Transverse colon (tissue), 4 donors: Measurements from ENCODE around the gene DMRTC2. TPM values are rescaled to one million over a fixed set of nuclear protein-coding genes. Genes with fewer than 3 reads are reported as not detected.
A peak's percentile ranks its signal among the peaks of the same experiment; 100 is the strongest.

Experiments used
- DNase-seq: peaks from one replicate; pipeline ENCODE4 v3.0.0-alpha.2; 2019
- H3K27ac ChIP-seq, 4 donors: fragments of 200-600 bp; sonication (generic); 2 replicates each; pipeline ENCODE4 v1.5.1; 2016 to 2018; ENCODE audit warnings: inconsistent platforms in 4 of 4
- H3K27me3 ChIP-seq: fragments of 200-600 bp; sonication (generic); 2 replicates; pipeline ENCODE4 v1.5.1; 2017; ENCODE audit warnings: inconsistent platforms
- H3K36me3 ChIP-seq, 4 donors: fragments of 200-600 bp; sonication (generic); 2 replicates each; pipeline ENCODE4 v1.5.1; 2017 to 2019; ENCODE audit warnings: inconsistent platforms in 4 of 4
- H3K4me1 ChIP-seq, 4 donors: fragments of 200-600 bp; sonication (generic); 2 replicates each; pipeline ENCODE4 v1.5.1; 2017 to 2020; ENCODE audit warnings: inconsistent platforms in 4 of 4
- H3K4me3 ChIP-seq, 4 donors: fragments of 200-600 bp; sonication (generic); 1 replicate in 1 of 4; 2 replicates in 3 of 4; pipeline versions ENCODE4 v1.5.1 to v1.6.1; 2017 to 2019; ENCODE audit warnings: inconsistent platforms in 4 of 4
- H3K9me3 ChIP-seq, 2 donors: fragments of 200-600 bp; sonication (generic); 2 replicates each; pipeline ENCODE4 v1.5.1; 2017 to 2019; ENCODE audit warnings: inconsistent platforms in 2 of 2
- CTCF ChIP-seq, 5 experiments: fragments of 200-600 bp in 3 of 5; fragments of 450-650 bp in 2 of 5; sonication (generic) in 3 of 5; IDR thresholded peaks; 1 replicate in 2 of 5; 2 replicates in 3 of 5; pipeline ENCODE4 v1.5.1; 2016 to 2017; ENCODE audit warnings: antibody characterized with exemption in 5 of 5, inconsistent platforms in 3 of 5, mild to moderate bottlenecking in 2 of 5, moderate library complexity in 1 of 5
- EP300 ChIP-seq: sonication (generic); formaldehyde crosslinking; IDR thresholded peaks from one replicate; pipeline ENCODE4 v1.6.1; 2017; ENCODE audit warnings: antibody characterized with exemption, low read depth
- POLR2A ChIP-seq: fragments of 450-650 bp; IDR thresholded peaks from one replicate; pipeline ENCODE4 v1.6.1; 2016; ENCODE audit warnings: antibody characterized with exemption, mild to moderate bottlenecking, moderate library complexity
- POLR2AphosphoS5 ChIP-seq, 3 donors: sonication (generic); formaldehyde crosslinking; IDR thresholded peaks; one replicate each; pipeline ENCODE4 v1.6.1; 2016; ENCODE audit warnings: antibody characterized with exemption in 3 of 3
- WGBS, 2 donors: methylation state at CpG; one replicate each; pipeline ENCODE4 v1.1.5; 2018; ENCODE audit warnings: low coverage in 1 of 2; 5-methylcytosine and 5-hydroxymethylcytosine counted together
- in situ Hi-C, 4 donors: fragments of 200-750 bp; cut with MboI; loops; one replicate each; pipeline versions ENCODE4 v1.15.0 to v1.15.1; 2017; ENCODE audit warnings: low sequenced_read_pairs in 3 of 4, low pct_ligation_motif_present in 1 of 4, low pct_unique_long_range_greater_than_20kb in 1 of 4
- intact Hi-C: fragments of 100-400 bp; cut with DNase I; formaldehyde crosslinking; loops from one replicate; pipeline ENCODE4 v1.15.1; 2023; ENCODE audit warnings: low total_unique reads
- total RNA-seq, 4 donors: library from RNA; depleted of rRNA; stranded (reverse); fragments of >200 nt; gene quantifications; one replicate each; pipeline ENCODE4 v1.1.0, GENCODE V29; 2016

DMRTC2 gene
- total RNA-seq, 4 donors from 2014 or later, result not detected

GRCh38 chr19:41811981-41812380 is 32.9 kb upstream of the DMRTC2 start:
- Histone ChIP-seq H3K27ac (no peak overlapping the region), H3K9me3 (no peaks in the 10 kb centered on the region), H3K4me1 (no peaks in the 10 kb centered on the region), H3K27me3 (peaks cover 6% of the 10 kb centered on the region), H3K4me3 (no peak overlapping the region), H3K36me3 (no peaks in the 10 kb centered on the region)
- DNase-seq, result no peak
- WGBS, 2 donors, result 65% methylated on average over 3 of the region's 3 CpGs; no CpG with 5 or more reads in 1 of the 2 donors
- TF ChIP-seq POLR2A (no peak), POLR2AphosphoS5 (IDR thresholded peaks at IDR 0.05) (no peak), EP300 (no peak)
- in situ Hi-C loops, result no loop called here
- intact Hi-C loops, result no loop called here

DNA sequence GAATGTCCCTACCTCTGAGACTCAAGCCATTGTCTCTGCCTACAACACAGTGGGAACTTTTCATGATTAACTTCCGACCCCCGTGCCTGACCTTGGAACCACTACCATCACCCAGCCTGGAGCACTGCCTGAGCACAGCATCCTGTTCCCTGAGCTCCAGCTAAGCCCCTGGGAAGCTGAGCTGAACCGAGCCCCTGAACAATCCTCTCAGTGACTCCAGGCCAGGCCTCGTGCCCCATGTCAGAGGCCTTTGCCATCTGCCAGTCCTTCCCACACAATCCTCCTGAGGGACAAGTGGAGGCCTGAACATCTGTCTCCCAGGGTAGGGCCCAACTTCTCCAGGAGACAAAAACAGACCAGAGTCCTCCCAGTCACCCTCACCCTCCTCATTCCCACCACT is 30.9 kb upstream of the DMRTC2 start:
- peaks cover 6% of the 10 kb centered on the region for H3K27me3 ChIP-seq
- TF ChIP-seq CTCF (IDR thresholded peaks at IDR 0.05) (no peak), EP300 (no peak), POLR2A (no peak), POLR2AphosphoS5 (IDR thresholded peaks at IDR 0.05) (no peak)
- intact Hi-C loops (no loop called here), in situ Hi-C loops (no loop called here)
- H3K4me1 ChIP-seq, result no peaks in the 10 kb centered on the region
- no peak for DNase-seq
- H3K27ac ChIP-seq, result no peak overlapping the region
- 79 to 80% methylated on average over 2 to 4 of the region's 4 CpGs for WGBS, 2 donors
- no peaks in the 10 kb centered on the region for H3K36me3 ChIP-seq
- H3K9me3 ChIP-seq, result no peaks in the 10 kb centered on the region
- H3K4me3 ChIP-seq, result no peak overlapping the region

GRCh38 chr19:41815301-41815700 is 29.5 kb upstream of the DMRTC2 start:
- H3K4me3 ChIP-seq, result no peak overlapping the region
- no peak for DNase-seq
- H3K27me3 ChIP-seq, result peaks cover 3% of the 10 kb centered on the region
- WGBS, 2 donors, result 71 to 91% methylated on average over 4 of the region's 4 CpGs
- H3K27ac ChIP-seq, result no peak overlapping the region
- intact Hi-C loops (no loop called here), in situ Hi-C loops (no loop called here)
- no peaks in the 10 kb centered on the region for H3K9me3 ChIP-seq
- no peaks in the 10 kb centered on the region for H3K36me3 ChIP-seq
- H3K4me1 ChIP-seq, result no peaks in the 10 kb centered on the region
- TF ChIP-seq CTCF (IDR thresholded peaks at IDR 0.05) (no peak), POLR2AphosphoS5 (IDR thresholded peaks at IDR 0.05) (no peak)

DNA sequence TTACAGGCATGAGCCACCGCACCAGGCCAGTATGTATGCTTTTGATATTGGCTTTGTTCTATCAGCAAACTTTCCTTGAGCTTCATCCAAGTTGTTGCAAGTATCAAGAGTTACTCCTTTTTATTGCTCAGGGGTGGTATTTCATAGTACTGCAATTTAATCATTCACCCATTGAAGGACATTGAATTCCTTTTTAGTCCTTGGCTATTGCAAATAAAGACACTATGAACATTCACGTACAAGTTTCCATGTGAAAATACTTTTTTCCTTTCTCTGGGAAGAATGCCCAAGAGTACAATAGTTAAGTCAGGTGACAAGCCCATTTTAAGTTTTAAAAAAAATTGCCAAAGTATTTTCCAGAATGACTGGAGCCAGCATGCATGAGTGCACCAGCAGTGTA is 28.1 kb upstream of the DMRTC2 start:
- Histone ChIP-seq H3K36me3 (no peaks in the 10 kb centered on the region), H3K27me3 (peaks cover 7% of the 10 kb centered on the region), H3K4me1 (no peaks in the 10 kb centered on the region), H3K9me3 (no peaks in the 10 kb centered on the region), H3K4me3 (no peak overlapping the region), H3K27ac (no peak overlapping the region)
- intact Hi-C loops, result no loop called here
- in situ Hi-C loops, result no loop called here
- TF ChIP-seq POLR2A, result no peak
- no peak for TF ChIP-seq CTCF (IDR thresholded peaks at IDR 0.05)
- TF ChIP-seq EP300, result no peak
- TF ChIP-seq POLR2AphosphoS5 (IDR thresholded peaks at IDR 0.05), result no peak
- 33 to 49% methylated on average over 1 to 2 of the region's 2 CpGs for WGBS, 2 donors
- peak; percentile 28 for DNase-seq
